HG03103 (cell line): ENCODE data around the gene EXD1.
"Not testable (repeated sequence)": the region's sequence is repeated elsewhere in the genome, so short reads cannot be mapped to it uniquely, and the experiment has no call there.

Experiments used
- ATAC-seq: cut with Tn5 transposase; IDR thresholded peaks from one replicate; pipeline ENCODE4 v1.9.1; 2021; ENCODE audit warnings: low read depth; ENCODE audit not compliant: unreplicated experiment

The EXD1 gene

DNA sequence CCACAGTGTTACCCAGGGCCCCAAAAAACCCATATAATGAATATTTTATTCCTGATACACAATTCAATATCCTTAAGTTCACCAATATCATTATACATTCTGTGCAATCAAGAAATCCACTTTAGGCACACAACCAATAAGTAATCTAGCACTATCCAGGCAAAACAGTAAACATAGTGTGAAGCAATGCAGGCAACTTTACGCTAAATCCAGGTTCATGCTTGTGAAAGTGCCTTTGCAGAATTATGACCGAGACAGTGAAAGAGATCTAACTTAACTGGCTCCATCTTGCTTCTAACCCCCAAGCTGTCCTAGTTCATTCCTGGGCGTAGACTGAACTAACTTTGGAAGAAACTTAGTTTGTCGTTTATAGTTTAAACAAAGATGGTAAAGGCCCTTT lies 80.3 kb downstream of the EXD1 start:
- no peak for ATAC-seq

DNA sequence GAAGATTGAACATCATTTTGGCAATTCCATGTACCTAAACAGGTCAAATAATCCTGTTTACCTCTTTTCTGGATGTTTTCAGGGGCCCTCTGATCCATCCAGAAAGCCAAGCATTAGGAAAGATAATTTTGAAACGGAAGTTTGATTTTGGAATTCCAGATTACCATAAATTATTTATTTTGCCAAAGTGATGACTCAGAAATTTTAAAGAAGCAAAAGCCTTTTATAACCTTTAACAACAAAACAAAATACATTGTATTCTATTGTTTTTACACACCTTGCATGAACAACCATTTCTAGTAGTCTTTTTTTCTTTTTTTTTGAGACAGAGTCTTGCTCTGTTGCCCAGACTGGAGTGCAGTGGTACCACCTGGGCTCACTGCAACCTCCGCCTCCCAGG lies 82.5 kb downstream of the EXD1 start:
- no peak for ATAC-seq

DNA sequence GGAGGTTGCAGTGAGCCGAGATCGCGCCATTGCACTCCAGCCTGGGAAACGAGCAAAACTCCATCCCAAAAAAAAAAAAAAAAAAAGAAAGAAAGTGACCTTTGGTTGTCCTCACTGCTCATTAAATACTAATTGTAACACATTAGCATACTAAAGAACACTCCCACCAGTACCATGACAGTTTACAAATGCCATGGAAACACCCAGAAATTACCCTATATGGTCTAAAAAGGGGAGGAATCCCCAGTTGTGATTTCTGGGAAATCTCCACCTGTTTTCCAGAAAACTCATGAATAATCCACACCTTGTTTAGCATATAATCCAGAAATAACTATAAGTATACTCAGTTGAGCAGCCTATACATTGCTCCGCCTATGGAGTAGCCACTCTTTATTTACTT lies 90.9 kb downstream of the EXD1 start:
- ATAC-seq: no peak

DNA sequence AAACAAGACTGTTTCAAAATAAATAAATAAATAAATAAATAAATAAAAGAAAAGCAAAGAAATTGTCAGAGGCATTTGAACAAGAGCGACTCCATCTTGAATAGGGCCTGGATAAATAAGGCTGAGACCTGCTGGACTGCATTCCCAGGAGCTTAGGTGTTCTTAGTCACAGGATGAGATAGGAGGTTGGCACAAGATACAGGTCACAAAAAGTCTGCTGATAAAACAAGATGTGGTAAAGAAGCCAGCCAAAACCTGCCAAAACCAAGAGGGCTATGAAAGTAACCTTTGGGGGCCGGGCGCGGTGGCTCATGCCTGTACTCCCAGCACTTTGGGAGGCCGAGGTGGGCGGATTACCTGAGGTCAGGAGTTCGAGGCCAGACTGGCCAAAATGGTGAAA lies 91.4 kb downstream of the EXD1 start:
- not testable (repeated sequence) for ATAC-seq

DNA sequence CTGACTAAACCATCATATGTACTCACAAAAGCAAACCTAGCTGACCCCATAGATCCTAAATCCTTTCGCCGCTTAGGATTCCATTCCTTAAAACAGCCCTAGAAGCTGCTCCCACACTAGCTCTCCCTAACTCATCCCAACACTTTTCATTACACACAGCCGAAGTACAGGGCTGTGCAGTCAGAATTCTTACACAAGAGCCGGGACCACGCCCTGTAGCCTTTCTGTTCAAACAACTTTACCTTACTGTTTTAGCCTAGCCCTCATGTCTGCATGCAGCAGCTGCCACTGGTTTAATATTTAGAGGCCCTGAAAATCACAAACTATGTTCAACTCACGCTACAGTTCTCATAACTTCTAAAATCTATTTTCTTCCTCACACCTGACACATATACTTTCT lies 95.0 kb downstream of the EXD1 start:
- ATAC-seq: not testable (repeated sequence)

DNA sequence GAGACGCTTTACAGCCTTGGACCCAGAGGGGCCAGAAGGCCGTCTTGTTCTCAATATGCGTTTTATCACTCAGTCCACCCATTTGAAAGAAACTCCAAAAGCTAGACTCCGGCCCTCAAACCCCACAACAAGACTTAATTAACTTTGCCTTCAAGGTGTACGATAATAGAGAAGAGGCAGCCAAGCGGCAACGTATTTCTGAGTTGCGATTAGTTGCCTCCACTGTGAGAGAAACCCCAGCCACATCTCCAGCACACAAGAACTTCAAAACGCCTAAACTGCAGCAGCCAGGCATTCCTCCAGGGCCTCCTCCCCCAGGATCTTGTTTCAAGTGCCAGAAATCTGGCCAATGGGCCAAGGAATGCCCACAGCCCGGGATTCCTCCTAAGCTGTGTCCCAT lies 97.1 kb downstream of the EXD1 start:
- no peak for ATAC-seq
